ENCODE data around the gene SDF2L1.
A peak's percentile ranks its signal among the peaks of the same experiment; 100 is the strongest.
"Not testable (repeated sequence)": the region's sequence is repeated elsewhere in the genome, so short reads cannot be mapped to it uniquely, and the experiment has no call there.

The SDF2L1 gene

GRCh38 chr22:21641789-21642583 is at the start of gene SDF2L1:
SDF2L1 (plus strand) TSS chr22:21642302; CDS start chr22:21642337, 35 bp downstream.
- DNase-seq: peak; percentile 98

GRCh38 chr22:21592422-21592821 is 49.7 kb upstream of the SDF2L1 start:
- DNase-seq: no peak

- no peak for DNase-seq
These were observed 48.5 kb upstream of the SDF2L1 start for GRCh38 chr22:21593406-21594232.

GRCh38 chr22:21594865-21595452 is 47.1 kb upstream of the SDF2L1 start:
- DNase-seq: no peak

GRCh38 chr22:21596356-21597135 is 45.6 kb upstream of the SDF2L1 start:
- DNase-seq: not testable (repeated sequence)

GRCh38 chr22:21598302-21598701 is 43.8 kb upstream of the SDF2L1 start:
- DNase-seq: no peak

GRCh38 chr22:21599053-21599893 is 42.8 kb upstream of the SDF2L1 start:
- DNase-seq: no peak

- no peak for DNase-seq
These were observed 39.5 kb upstream of the SDF2L1 start for GRCh38 chr22:21602579-21602978.

- no peak for DNase-seq
These were observed 38.1 kb upstream of the SDF2L1 start for GRCh38 chr22:21603973-21604372.

GRCh38 chr22:21605887-21606564 is 36.1 kb upstream of the SDF2L1 start:
- DNase-seq: no peak

GRCh38 chr22:21606775-21607174 is 35.3 kb upstream of the SDF2L1 start:
- DNase-seq: no peak

GRCh38 chr22:21609556-21610157 is 32.4 kb upstream of the SDF2L1 start:
- DNase-seq: not testable (repeated sequence)

- DNase-seq: no peak
These were observed 30.7 kb upstream of the SDF2L1 start for GRCh38 chr22:21611210-21611977.

GRCh38 chr22:21612858-21613257 is 29.2 kb upstream of the SDF2L1 start:
- no peak for DNase-seq

GRCh38 chr22:21613553-21614233 is 28.4 kb upstream of the SDF2L1 start:
- no peak for DNase-seq

- DNase-seq: no peak
These were observed 26.4 kb upstream of the SDF2L1 start for GRCh38 chr22:21615731-21616130.

- not testable (repeated sequence) for DNase-seq
These were observed 24.8 kb upstream of the SDF2L1 start for GRCh38 chr22:21617337-21617736.

GRCh38 chr22:21621025-21621424 is 21.1 kb upstream of the SDF2L1 start:
- DNase-seq: no peak
